SU-DHL-6 (cell line): ENCODE data around the gene RGS7.
"Not testable (repeated sequence)": the region's sequence is repeated elsewhere in the genome, so short reads cannot be mapped to it uniquely, and the experiment has no call there.

Source experiments
- H2AFZ ChIP-seq: fragments of 200-600 bp; sonication (generic); 2 replicates; pipeline ENCODE4 v1.6.1; 2014; ENCODE audit warnings: low read depth, mild to moderate bottlenecking, moderate library complexity, mixed read lengths, antibody characterized with exemption, low read length; ENCODE audit not compliant: severe bottlenecking
- H3F3A ChIP-seq: fragments of 200-600 bp; shearing (Covaris generic); 2 replicates; pipeline ENCODE4 v1.6.0; 2016; ENCODE audit warnings: antibody characterized with exemption, mild to moderate bottlenecking; ENCODE audit not compliant: insufficient read depth
- H3K27ac ChIP-seq: fragments of 200-600 bp; sonication (generic); 2 replicates; pipeline ENCODE4 v1.5.1; 2016; ENCODE audit warnings: low read depth, mild to moderate bottlenecking, low read length, moderate library complexity, mixed read lengths
- H3K27me3 ChIP-seq: fragments of 200-600 bp; sonication (generic), shearing (Covaris generic); 2 replicates; pipeline ENCODE4 v1.6.0; 2014; ENCODE audit warnings: mild to moderate bottlenecking, low read length
- H3K36me3 ChIP-seq: fragments of 200-600 bp; sonication (generic); 2 replicates; pipeline ENCODE4 v1.6.1; 2014; ENCODE audit warnings: mild to moderate bottlenecking, low read length, mixed read lengths
- H3K4me2 ChIP-seq: fragments of 300-600, 200-600 bp; shearing (Covaris generic), sonication (generic); 2 replicates; pipeline ENCODE4 v1.6.0; 2014; ENCODE audit warnings: low read length, low read depth, mild to moderate bottlenecking; ENCODE audit not compliant: poor library complexity, severe bottlenecking
- H3K4me3 ChIP-seq: fragments of 200-600 bp; sonication (generic); 2 replicates; pipeline ENCODE4 v1.5.1; 2014; ENCODE audit warnings: antibody characterized with exemption, low read length, mild to moderate bottlenecking, mixed read lengths; ENCODE audit not compliant: insufficient read depth, poor library complexity, severe bottlenecking
- H3K79me2 ChIP-seq: fragments of 200-600 bp; sonication (generic); 2 replicates; pipeline ENCODE4 v1.6.1; 2014; ENCODE audit warnings: mild to moderate bottlenecking, low read length, moderate library complexity; ENCODE audit not compliant: insufficient read depth
- H3K9ac ChIP-seq: fragments of 200-600 bp; sonication (generic); 2 replicates; pipeline ENCODE4 v1.7.0; 2014; ENCODE audit warnings: mild to moderate bottlenecking, low read length
- H3K9me2 ChIP-seq: fragments of 200-600 bp; sonication (generic); replicated peaks from 2 replicates; pipeline ENCODE4 v1.6.1; 2014; ENCODE audit warnings: low read length; ENCODE audit not compliant: insufficient read depth
- H3K9me3 ChIP-seq: fragments of 200-600 bp; sonication (generic); 2 replicates; pipeline ENCODE4 v1.6.1; 2014; ENCODE audit warnings: low read length, mixed read lengths; ENCODE audit not compliant: insufficient read depth
- H4K20me1 ChIP-seq: fragments of 200-600 bp; sonication (generic); 2 replicates; pipeline ENCODE4 v1.6.1; 2014; ENCODE audit warnings: low read depth, mild to moderate bottlenecking, antibody characterized with exemption, low read length, moderate library complexity, mixed read lengths
- CTCF ChIP-seq: fragments of 200-600 bp; sonication (generic); IDR thresholded peaks from one replicate; pipeline ENCODE4 v1.5.1; 2017; ENCODE audit warnings: antibody characterized with exemption, mild to moderate bottlenecking, low read length, moderate library complexity; ENCODE audit not compliant: insufficient read depth, poor library complexity, severe bottlenecking
- EZH2phosphoT487 ChIP-seq: fragments of 200-600 bp; sonication (generic), shearing (Covaris generic); conservative IDR thresholded peaks from 2 replicates; pipeline ENCODE4 v1.6.1; 2018; ENCODE audit warnings: mild to moderate bottlenecking, antibody characterized with exemption, low read length, moderate library complexity, mixed read lengths

The RGS7 gene

GRCh38 chr1:240888039-240888786 is 468.8 kb downstream of the RGS7 start:
- Histone ChIP-seq H2AFZ (no peak overlapping the region), H3K36me3 (no peaks in the 10 kb centered on the region), H3K9me2 (no peaks in the 10 kb centered on the region), H3K4me2 (no peak overlapping the region), H3K79me2 (no peaks in the 10 kb centered on the region), H3K4me3 (no peak overlapping the region), H3K27me3 (no peaks in the 10 kb centered on the region), H3K9me3 (no peaks in the 10 kb centered on the region), H3K9ac (no peak overlapping the region), H3K27ac (no peak overlapping the region), H4K20me1 (no peaks in the 10 kb centered on the region), H3F3A (no peaks in the 10 kb centered on the region)
- peak; percentile 57 for TF ChIP-seq CTCF
- TF ChIP-seq EZH2phosphoT487: no peak

- H3K27ac ChIP-seq: no peak overlapping the region
- H3K4me2 ChIP-seq: no peak overlapping the region
- H3K79me2 ChIP-seq: no peaks in the 10 kb centered on the region
- no peaks in the 10 kb centered on the region for H3K9me2 ChIP-seq
- no peak overlapping the region for H2AFZ ChIP-seq
- no peak overlapping the region for H3K9ac ChIP-seq
- no peaks in the 10 kb centered on the region for H3K27me3 ChIP-seq
- no peaks in the 10 kb centered on the region for H3K9me3 ChIP-seq
- no peak overlapping the region for H3K4me3 ChIP-seq
- H3K36me3 ChIP-seq: no peaks in the 10 kb centered on the region
- no peaks in the 10 kb centered on the region for H3F3A ChIP-seq
- no peaks in the 10 kb centered on the region for H4K20me1 ChIP-seq
- TF ChIP-seq CTCF (no peak), EZH2phosphoT487 (no peak)
Measured at GRCh38 chr1:240883490-240883889, 473.5 kb downstream of the RGS7 start.

- H3F3A ChIP-seq, H3K4me3 ChIP-seq, H3K9me2 ChIP-seq, H2AFZ ChIP-seq, H3K9me3 ChIP-seq, H3K36me3 ChIP-seq, H3K9ac ChIP-seq, H3K79me2 ChIP-seq, H3K27ac ChIP-seq, H3K27me3 ChIP-seq, H3K4me2 ChIP-seq, H4K20me1 ChIP-seq: not testable (repeated sequence)
Measured at GRCh38 chr1:240882656-240883308, 474.2 kb downstream of the RGS7 start.

- H3K9me2 ChIP-seq: no peaks in the 10 kb centered on the region
- H2AFZ ChIP-seq: no peak overlapping the region
- no peak overlapping the region for H3K4me3 ChIP-seq
- no peaks in the 10 kb centered on the region for H3K36me3 ChIP-seq
- no peak overlapping the region for H3K27ac ChIP-seq
- no peaks in the 10 kb centered on the region for H3K9me3 ChIP-seq
- H4K20me1 ChIP-seq: no peaks in the 10 kb centered on the region
- no peaks in the 10 kb centered on the region for H3K27me3 ChIP-seq
- no peak for TF ChIP-seq CTCF
- no peak for TF ChIP-seq EZH2phosphoT487
- H3K9ac ChIP-seq: no peak overlapping the region
- H3K4me2 ChIP-seq: no peak overlapping the region
- no peaks in the 10 kb centered on the region for H3F3A ChIP-seq
- no peaks in the 10 kb centered on the region for H3K79me2 ChIP-seq
Measured at GRCh38 chr1:240878631-240879030, 478.4 kb downstream of the RGS7 start.
